Right lobe of liver (tissue), 4 donors: ENCODE results near the gene ABCC1.

Source experiments
- CTCF ChIP-seq, 4 donors: fragments of 200-600 bp in 3 of 4; fragments of 450-650 bp in 1 of 4; IDR thresholded peaks; one replicate each; pipeline versions ENCODE4 v1.5.1 to v1.8.0; 2016 to 2022; ENCODE audit warnings: antibody characterized with exemption in 4 of 4, mild to moderate bottlenecking in 2 of 4
- POLR2A ChIP-seq: fragments of 450-650 bp; IDR thresholded peaks from one replicate; pipeline ENCODE4 v1.6.1; 2017; ENCODE audit warnings: antibody characterized with exemption, mild to moderate bottlenecking
- donor health status: DM: no; HTN: no; CAD: no.
- donor health status: DM: no; HTN: no; CAD: no.
- donor health status: DM: no; HTN: yes; CAD: no.

- TF ChIP-seq CTCF (IDR thresholded peaks at IDR 0.05) (no peak), POLR2A (no peak)
Measured at GRCh38 chr16:16073001-16073545, 123.7 kb downstream of the ABCC1 start.
